ENCODE measurements around the gene CXCL16.

The CXCL16 gene

GRCh38 chr17:4738136-4739121 is 1.3 kb downstream of the CXCL16 start:
- TF ChIP-seq, protein P1, sequence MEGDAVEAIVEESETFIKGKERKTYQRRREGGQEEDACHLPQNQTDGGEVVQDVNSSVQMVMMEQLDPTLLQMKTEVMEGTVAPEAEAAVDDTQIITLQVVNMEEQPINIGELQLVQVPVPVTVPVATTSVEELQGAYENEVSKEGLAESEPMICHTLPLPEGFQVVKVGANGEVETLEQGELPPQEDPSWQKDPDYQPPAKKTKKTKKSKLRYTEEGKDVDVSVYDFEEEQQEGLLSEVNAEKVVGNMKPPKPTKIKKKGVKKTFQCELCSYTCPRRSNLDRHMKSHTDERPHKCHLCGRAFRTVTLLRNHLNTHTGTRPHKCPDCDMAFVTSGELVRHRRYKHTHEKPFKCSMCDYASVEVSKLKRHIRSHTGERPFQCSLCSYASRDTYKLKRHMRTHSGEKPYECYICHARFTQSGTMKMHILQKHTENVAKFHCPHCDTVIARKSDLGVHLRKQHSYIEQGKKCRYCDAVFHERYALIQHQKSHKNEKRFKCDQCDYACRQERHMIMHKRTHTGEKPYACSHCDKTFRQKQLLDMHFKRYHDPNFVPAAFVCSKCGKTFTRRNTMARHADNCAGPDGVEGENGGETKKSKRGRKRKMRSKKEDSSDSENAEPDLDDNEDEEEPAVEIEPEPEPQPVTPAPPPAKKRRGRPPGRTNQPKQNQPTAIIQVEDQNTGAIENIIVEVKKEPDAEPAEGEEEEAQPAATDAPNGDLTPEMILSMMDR (IDR thresholded peaks at IDR 0.05; ENCODE audit: borderline replicate concordance, control extremely low read depth, extremely low read depth, insufficient read depth, missing control alignments), result no peak
- in situ Hi-C loops (cut with MboI; ENCODE audit: low sequenced_read_pairs, unreplicated experiment), result no loop called here
- DNase-seq (ENCODE audit: low spot score), result no peak

DNA sequence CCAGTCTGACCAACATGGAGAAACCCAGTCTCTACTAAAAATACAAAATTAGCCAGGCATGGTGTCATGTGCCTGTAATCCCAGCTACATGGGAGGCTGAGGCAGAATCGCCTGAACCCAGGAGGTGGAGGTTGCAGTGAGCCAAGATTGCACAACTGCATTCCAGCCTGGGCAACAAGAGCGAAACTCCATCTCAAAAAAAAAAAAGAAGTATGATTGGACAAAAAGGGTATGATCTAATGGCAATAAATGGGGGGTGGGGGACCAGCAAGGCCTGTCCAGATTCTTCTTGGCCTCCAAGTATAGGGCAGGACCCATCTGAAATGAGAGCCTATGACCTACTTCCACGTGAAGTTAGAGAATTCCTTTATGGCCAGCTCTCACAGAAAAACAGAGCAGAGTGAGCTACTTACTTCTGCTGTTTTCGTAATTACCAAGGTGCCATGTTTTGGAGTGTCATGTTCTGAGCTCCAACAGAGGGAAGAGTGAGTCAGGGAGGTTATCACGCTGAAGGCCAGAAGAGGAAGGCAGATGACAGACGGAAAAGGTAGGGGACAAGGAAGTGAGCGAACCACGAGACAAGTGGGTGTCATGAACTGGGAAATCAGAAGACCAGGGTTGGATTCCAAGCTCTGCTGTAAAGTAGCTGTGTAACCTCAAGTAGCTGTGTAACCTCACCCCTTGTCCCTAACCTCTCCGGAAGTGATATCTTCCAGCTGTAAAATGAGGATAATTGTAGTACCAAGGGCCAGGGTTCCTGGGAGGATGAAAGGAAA is 3.7 kb downstream of the CXCL16 start:
- TF ChIP-seq, protein P1 (IDR thresholded peaks at IDR 0.05; ENCODE audit: borderline replicate concordance, control extremely low read depth, extremely low read depth, insufficient read depth, missing control alignments), result no peak
- no peak for DNase-seq (ENCODE audit: low spot score)
- in situ Hi-C loops (cut with MboI; ENCODE audit: low sequenced_read_pairs, unreplicated experiment), result no loop called here

DNA sequence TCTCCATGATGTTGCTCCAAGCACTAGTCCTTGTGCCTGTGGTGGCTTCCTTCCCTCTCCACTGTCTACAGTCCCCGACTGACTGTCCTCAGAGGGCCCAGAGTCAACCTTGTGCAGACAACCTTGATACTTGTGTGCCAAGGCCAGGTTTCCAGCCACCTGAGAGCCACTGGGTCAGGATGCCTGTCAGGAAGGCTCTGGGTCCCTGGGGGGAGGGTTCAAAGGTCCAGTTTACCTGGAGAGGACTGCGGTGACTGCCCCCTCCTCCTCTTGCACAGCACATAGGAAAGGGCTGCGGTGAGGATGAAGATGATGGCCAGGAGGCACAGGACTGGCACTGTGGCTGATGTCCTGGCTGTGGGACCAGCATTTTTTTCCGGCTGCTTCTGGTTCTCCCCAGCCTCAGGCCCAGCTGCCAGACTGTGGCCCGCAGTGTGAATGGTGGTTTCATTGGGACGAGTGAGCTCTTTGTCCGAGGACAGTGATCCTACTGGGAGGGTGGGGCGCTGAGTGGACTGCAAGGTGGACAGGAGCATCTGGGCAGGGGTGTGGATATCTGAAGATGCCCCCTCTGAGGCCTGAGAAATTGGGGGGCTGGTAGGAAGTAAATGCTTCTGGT is 4.8 kb downstream of the CXCL16 start:
- TF ChIP-seq, protein P1 (IDR thresholded peaks at IDR 0.05; ENCODE audit: borderline replicate concordance, control extremely low read depth, extremely low read depth, insufficient read depth, missing control alignments), result no peak
- DNase-seq (ENCODE audit: low spot score), result no peak
- in situ Hi-C loops (cut with MboI; ENCODE audit: low sequenced_read_pairs, unreplicated experiment), result no loop called here

DNA sequence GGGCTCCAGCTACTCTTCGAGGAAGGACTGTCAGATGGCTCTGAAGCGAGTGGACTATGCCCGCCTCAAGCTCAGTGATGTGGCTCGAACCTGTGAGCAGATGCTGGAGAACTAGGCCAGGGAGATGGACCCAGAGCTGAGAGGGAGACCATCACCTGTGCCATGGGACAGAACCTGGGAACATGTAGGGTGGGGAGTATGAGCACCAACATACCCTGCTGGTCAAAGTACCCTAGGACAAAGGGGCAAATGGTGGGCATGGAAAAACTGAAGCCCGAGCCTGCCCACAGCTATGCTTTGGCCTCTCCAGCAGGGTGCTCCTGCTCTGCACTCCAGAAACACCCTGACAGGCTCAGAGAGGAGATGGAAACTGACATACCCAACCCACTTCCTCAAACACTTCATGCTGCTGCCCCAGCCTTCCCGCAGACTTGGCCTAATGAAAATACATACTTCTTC is 6.6 kb downstream of the CXCL16 start:
- in situ Hi-C loops (cut with MboI; ENCODE audit: low sequenced_read_pairs, unreplicated experiment), result no loop called here
- TF ChIP-seq, protein P1 (IDR thresholded peaks at IDR 0.05; ENCODE audit: borderline replicate concordance, control extremely low read depth, extremely low read depth, insufficient read depth, missing control alignments), result peak; percentile 41
- DNase-seq (ENCODE audit: low spot score), result peak; percentile 75

DNA sequence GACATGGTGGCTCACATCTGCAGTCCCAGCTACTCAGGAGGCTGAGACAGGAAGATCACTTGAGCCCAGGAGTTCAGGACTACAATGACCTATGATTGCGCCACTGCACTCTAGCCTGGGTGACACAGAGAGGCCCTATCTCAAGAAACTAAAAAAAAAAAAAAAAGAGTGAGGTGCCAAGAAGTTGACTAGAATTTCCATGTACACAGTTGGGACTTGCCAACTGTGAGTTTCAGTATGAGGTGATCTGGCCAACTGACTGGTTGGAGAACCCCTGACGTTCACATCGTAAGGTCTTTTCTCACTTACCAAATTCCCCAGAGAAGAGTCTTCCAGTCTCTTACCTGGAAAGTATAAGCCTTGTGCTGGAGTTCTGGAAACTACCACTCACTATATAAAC is 11.6 kb downstream of the CXCL16 start:
- no peak for DNase-seq (ENCODE audit: low spot score)
- TF ChIP-seq, protein P1 (IDR thresholded peaks at IDR 0.05; ENCODE audit: borderline replicate concordance, control extremely low read depth, extremely low read depth, insufficient read depth, missing control alignments), result no peak
- in situ Hi-C loops (cut with MboI; ENCODE audit: low sequenced_read_pairs, unreplicated experiment), result no loop called here

All from GM13976 (cell line).